ENCODE results near the gene LBP.

- TF ChIP-seq, protein P1, sequence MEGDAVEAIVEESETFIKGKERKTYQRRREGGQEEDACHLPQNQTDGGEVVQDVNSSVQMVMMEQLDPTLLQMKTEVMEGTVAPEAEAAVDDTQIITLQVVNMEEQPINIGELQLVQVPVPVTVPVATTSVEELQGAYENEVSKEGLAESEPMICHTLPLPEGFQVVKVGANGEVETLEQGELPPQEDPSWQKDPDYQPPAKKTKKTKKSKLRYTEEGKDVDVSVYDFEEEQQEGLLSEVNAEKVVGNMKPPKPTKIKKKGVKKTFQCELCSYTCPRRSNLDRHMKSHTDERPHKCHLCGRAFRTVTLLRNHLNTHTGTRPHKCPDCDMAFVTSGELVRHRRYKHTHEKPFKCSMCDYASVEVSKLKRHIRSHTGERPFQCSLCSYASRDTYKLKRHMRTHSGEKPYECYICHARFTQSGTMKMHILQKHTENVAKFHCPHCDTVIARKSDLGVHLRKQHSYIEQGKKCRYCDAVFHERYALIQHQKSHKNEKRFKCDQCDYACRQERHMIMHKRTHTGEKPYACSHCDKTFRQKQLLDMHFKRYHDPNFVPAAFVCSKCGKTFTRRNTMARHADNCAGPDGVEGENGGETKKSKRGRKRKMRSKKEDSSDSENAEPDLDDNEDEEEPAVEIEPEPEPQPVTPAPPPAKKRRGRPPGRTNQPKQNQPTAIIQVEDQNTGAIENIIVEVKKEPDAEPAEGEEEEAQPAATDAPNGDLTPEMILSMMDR (IDR thresholded peaks at IDR 0.05; ENCODE audit: insufficient read depth, low read length, poor library complexity, severe bottlenecking): no peak
- TF ChIP-seq EZH2phosphoT487 (conservative IDR thresholded peaks at IDR 0.05; ENCODE audit: low read length): no peak
Observed at GRCh38 chr20:38393259-38393658, 47.0 kb downstream of the LBP start.
